GDM1 (cell line): ENCODE measurements around the gene HARS1.
"Not testable (repeated sequence)": the region's sequence is repeated elsewhere in the genome, so short reads cannot be mapped to it uniquely, and the experiment has no call there.

Experiments used
- DNase-seq: peaks from one replicate; lab custom pipeline; 2025; lab: John Stamatoyannopoulos, UW

Gene HARS1

DNA sequence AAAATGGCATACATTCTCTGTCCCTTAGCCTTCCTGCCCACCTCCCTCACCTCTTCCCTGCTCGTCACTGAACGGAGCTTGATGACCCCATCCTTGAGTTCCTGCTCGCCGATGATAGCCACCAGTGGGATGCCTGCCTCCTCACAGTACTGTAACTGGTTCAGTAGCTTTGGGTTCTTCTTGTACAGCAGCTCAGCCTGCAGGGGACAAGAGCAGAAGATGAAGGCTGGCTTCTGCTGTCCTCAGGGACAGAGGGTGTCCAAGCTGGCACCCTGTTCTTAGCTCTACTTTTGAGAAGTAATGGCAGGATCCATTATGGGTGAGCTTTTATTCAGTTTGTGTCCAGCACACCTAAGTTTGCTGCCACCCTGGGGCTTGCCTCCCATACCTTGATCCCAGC lies 16.5 kb downstream of the HARS1 start:
- DNase-seq, result no peak

- DNase-seq, result no peak
These were observed 17.0 kb downstream of the HARS1 start for GRCh38 chr5:140674211-140674610.

GRCh38 chr5:140673187-140673976 lies 17.8 kb downstream of the HARS1 start, which contains the start of gene DND1:
Gene DND1, minus strand, starts transcription at chr5:140673576. Its CDS starts 34 bp downstream, at chr5:140673542.
- DNase-seq, result no peak

DNA sequence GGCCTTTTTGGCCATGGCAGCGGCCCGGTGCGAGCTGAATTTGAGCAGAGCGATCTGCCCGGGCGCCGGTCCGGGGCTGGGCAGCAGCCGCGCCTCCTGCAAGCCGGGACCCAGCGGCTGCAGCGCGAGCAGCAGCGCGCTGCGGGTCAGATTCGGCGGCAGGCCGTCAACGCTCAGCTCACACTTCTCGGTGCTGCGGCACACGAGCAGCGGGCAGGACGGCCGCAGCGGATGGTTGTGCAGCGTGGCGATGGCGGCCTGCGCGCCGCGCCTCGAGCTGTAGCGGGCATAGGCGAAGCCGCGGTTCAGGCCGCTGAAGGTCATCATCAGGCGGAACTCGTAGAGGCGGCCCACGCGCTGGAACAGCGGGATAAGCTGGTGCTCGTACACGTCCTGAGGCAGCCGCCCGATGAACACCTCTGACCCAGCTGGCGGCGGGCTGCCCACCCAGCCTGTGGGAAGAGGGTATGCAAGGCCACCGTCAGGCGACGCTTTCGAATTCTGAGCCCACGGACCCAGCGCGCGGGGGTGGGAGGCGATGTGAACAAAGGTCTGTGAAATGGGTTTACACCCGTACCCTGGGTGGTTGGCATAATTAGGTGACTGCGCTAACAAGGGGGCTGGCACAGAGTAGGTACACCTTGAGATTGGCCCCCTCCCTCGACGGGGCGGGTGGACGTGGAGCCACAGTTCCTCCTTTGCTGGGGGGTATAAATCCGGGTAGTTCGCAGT lies 18.5 kb downstream of the HARS1 start:
- no peak for DNase-seq

GRCh38 chr5:140671472-140672125 lies 19.6 kb downstream of the HARS1 start:
- DNase-seq, result no peak

- DNase-seq, result not testable (repeated sequence)
These were observed 20.1 kb downstream of the HARS1 start for GRCh38 chr5:140671035-140671434.

GRCh38 chr5:140664359-140665119 lies 26.6 kb downstream of the HARS1 start, which contains the start of gene WDR55:
Gene WDR55, plus strand, starts transcription at chr5:140664904. Its CDS starts 9 bp downstream, at chr5:140664913.
- DNase-seq, result peak; percentile 91

DNA sequence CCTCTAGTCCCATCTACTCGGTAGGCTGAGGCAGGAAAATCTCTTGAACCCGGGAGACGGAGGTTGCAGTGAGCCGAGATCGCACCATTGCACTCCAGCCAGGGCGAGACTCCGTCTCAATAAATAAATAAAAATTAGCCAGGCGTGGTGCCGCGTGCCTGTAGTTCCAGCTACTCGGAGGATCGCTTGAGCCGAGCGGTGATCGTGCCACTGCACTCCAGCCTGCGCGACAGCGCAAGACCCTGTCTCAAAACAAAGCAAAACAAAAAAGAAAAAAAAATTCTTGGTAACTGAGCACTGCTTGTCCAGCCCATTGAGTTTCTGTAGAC lies 27.2 kb downstream of the HARS1 start:
- no peak for DNase-seq

DNA sequence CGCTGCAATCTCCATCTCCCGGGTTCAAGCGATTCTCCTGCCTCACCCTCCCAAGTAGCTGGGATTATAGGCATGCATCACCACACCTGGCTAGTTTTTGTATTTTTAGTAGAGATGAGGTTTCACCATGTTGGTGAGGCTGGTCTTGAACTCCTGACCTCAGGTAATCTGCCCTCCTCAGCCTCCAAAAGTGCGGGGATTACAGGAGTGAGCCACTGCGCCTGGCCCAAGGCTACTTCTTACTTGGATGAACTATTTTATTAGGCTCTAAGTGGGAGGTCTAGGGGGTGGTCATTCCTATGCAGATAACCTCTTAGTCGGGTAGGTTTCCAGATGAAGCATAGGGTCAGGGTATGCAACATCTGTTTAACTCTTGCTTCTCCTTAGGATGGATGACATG lies 30.8 kb downstream of the HARS1 start:
- not testable (repeated sequence) for DNase-seq

- no peak for DNase-seq
These were observed 32.3 kb downstream of the HARS1 start for GRCh38 chr5:140658870-140659269.

- no peak for DNase-seq
These were observed 44.1 kb downstream of the HARS1 start for GRCh38 chr5:140647042-140647419.

- no peak for DNase-seq
These were observed 48.5 kb downstream of the HARS1 start for GRCh38 chr5:140642718-140643117.

DNA sequence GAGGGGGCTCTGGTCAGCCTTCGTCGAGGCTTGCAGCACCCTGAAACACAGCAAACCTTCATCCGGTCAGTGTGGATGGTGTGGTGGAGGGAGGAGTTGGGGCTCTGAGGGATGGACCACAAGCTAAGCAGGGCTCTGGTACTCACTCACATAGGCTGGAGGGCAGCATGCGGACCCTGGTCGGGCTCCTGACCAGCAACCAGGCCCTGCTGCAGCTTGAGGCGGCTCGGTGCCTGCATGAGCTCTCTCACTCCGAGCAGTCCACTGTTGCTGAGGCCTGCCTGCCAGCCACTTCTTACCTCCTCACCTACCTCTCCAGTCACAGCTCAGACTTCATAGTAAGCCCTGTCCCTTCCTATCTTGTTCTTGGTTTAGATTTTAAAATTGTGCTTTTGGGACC lies 49.5 kb downstream of the HARS1 start:
- no peak for DNase-seq

- peak; percentile 93 for DNase-seq
These were observed 51.8 kb downstream of the HARS1 start, which contains the start of gene TMCO6 for GRCh38 chr5:140639148-140639981. Gene TMCO6, plus strand, starts transcription at chr5:140639451. Its CDS starts 77 bp downstream, at chr5:140639528.

- DNase-seq, result not testable (repeated sequence)
These were observed 52.3 kb downstream of the HARS1 start for GRCh38 chr5:140638898-140639147.

DNA sequence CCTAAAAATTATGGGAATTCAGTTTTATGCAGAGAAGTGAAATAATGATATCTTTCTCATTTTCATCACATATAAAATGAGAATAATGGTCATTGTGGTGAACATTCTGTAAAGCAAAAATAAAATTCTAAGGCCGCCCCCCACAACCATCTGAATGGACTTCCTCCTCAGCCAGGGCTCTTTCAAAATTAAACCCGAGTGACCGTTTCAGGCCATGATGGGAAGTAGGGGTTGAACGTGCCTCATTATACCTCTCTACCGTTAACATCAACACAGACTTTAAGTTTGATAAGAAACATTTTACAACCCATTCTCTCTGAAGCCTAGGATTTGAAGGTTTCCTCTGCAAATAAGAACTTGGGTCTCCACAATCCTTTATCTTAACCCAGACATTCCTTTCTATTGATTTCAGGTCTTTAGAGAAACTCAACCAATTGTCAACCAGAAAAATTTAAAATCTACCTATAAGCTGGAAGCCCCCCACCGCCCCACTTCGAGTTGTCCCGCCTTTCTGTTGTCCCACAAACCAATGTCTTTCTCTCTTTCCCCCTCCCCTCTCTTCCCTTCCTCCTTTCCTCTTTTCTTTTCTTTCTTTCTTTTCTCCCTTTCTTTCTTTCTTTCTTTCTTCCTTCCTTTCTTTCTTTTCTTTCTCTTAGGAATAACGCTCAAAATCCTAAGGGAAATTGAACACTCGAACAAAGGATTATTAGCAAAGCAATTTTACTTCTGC lies 53.6 kb downstream of the HARS1 start:
- no peak for DNase-seq

DNA sequence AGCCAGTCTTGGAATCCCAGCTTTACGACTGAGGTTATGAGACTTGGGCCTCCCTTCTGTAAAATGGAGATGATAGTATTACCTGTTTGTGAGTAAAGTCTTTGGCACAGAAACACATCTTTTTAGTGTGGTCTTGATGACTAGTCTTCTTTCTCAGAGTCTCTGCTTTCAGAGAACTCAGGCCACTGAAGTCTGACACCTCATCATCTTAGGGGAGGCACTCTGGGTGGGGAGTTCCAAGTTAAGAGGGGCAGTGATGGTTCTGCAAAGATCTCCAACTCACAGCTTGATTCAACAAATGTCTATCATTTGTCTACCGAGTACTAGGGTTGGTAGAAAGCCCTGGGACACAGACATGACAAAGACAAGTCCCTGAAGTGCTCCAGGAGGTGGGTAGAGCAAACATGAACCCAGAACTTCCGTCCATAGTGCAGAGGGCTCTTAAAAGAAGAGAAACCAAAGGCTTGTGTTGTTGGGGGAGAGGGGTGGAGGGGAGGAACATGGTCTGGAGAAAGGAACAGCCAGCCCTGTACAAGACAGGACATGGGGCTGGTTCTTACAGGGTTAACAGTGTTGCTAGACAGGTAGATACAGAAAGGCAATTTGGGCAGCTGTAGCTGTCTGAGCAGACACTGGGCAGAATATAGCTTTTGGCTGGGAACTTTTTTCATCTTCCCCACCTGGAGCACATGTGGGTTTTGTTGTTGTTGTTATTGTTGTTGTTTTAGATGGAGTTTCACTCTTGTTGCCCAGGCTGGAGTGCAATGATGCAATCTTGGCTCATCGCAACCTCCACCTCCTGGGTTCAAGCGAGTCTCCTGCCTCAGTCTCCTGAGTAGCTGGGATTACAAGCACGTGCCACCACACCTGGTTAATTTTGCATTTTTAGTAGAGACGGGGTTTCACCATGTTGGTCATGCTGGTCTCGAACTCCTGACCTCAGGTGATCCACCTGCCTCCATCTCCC lies 55.6 kb downstream of the HARS1 start:
- DNase-seq, result no peak

DNA sequence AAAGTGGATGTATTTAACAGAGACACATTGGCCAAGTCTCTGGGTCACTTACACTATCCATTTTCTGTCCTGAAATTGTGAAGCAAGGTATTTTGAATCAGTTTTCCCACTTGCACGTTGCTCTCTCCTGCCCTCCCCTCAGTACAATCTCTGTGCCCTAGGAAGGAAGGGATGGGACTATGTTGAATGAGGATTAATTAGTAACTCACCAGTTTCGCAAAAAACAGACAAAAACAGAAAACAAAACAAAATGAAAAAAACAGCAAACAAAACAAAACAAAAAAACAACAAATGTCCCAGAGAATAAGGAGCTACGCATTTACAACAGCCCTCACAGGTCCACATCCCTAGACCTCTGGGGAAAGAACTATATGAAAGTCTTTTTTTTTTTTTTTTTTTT lies 57.1 kb downstream of the HARS1 start:
- no peak for DNase-seq

- DNase-seq, result no peak
These were observed 57.7 kb downstream of the HARS1 start for GRCh38 chr5:140633501-140633900.
